Skeletal muscle tissue (tissue), 4 donors: Measurements from ENCODE around the gene HLA-DOA. TPM values are rescaled to one million over a fixed set of nuclear protein-coding genes. Genes with fewer than 3 reads are reported as not detected.

Source experiments
- H3K27ac ChIP-seq: one replicate; pipeline ENCODE4 v1.7.0; 2013; ENCODE audit warnings: mild to moderate bottlenecking, low read depth, low read length, inconsistent platforms
- H3K27me3 ChIP-seq, 3 donors: one replicate each; pipeline ENCODE4 v1.7.0; 2013; ENCODE audit warnings: low read length in 3 of 3; ENCODE audit not compliant: control insufficient read depth in 3 of 3, insufficient read depth in 3 of 3
- H3K36me3 ChIP-seq, 3 donors: one replicate each; pipeline ENCODE4 v1.7.0; 2013; ENCODE audit warnings: low read length in 3 of 3; ENCODE audit not compliant: control insufficient read depth in 3 of 3, insufficient read depth in 3 of 3
- H3K4me1 ChIP-seq, 3 donors: one replicate each; pipeline ENCODE4 v1.7.0; 2013; ENCODE audit warnings: low read length in 3 of 3, mild to moderate bottlenecking in 3 of 3; ENCODE audit not compliant: control insufficient read depth in 3 of 3, insufficient read depth in 3 of 3
- H3K4me3 ChIP-seq, 3 donors: one replicate each; pipeline ENCODE4 v1.7.0; 2013; ENCODE audit warnings: low read length in 3 of 3
- H3K9ac ChIP-seq, 3 donors: one replicate each; pipeline ENCODE4 v1.7.0; 2013; ENCODE audit warnings: low read length in 3 of 3, mild to moderate bottlenecking in 3 of 3, moderate library complexity in 2 of 3, low read depth in 1 of 3
- H3K9me3 ChIP-seq, 3 donors: one replicate each; pipeline ENCODE4 v1.7.0; 2013; ENCODE audit warnings: low read length in 3 of 3; ENCODE audit not compliant: control insufficient read depth in 3 of 3
- total RNA-seq: library from RNA; depleted of rRNA; stranded (reverse); fragments of >200 nt; gene quantifications from one replicate; pipeline ENCODE4 v1.2.3, GENCODE V29; 2014
- donor health status: Osteomylitis.

HLA-DOA gene
- total RNA-seq, 1 donor from 2014 or later, result 1.0 TPM

DNA sequence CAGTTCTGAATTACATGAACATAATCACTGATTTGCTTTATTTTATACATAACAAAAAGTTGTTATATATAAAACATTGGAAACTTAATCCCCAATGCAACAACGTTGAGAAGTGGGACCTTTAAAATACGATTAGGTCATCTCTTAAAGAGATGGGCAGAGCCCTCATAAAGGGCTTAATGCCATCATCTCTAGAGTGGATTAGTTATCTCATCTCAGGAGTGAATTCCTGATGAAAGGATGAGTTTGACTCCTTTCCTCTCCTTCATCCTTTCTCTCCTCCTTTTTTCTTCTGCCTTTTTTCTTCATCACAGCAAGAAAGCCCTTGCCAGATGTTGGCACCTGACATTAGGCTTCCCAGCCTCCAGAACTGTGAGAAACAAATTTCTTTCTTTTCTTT is 13.9 kb downstream of the HLA-DOA start:
- Histone ChIP-seq H3K9ac (no peak overlapping the region), H3K4me3 (no peak overlapping the region), H3K27me3 (peaks cover 0 to 3% (median 0%) of the 10 kb centered on the region in 3 donors), H3K9me3 (no peaks in the 10 kb centered on the region), H3K27ac (no peak overlapping the region), H3K4me1 (no peaks in the 10 kb centered on the region), H3K36me3 (no peaks in the 10 kb centered on the region)

DNA sequence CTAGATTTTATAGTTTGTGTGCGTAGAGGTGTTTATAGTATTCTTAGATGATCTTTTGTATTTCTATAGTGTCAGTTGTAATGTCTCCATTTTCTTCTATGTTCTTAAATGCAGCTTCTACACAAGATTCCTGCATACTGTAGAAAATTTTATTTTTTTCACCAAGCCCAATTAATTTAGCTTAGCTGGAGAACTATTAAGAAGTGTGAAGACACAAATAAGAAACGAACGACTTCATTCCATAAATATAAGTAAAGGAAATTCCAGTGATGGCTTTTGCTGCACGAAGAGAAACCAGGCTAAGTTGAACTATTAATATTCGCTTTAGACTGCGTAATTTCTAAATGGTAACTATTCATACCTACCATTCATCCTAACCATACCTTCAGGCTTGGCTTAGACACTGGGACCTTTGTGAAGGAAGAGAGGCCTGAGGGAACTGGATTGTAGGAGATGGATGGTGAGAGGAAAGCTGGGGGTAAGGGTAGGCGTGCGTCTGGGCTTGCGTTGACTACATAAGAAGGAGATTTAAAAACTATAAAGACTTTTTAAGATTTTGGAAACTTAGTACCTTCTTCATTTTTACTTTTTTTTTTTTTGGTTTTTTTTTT is 15.9 kb downstream of the HLA-DOA start:
- Histone ChIP-seq H3K9ac (no peak overlapping the region), H3K4me1 (no peaks in the 10 kb centered on the region), H3K27me3 (peaks cover 0 to 3% (median 0%) of the 10 kb centered on the region in 3 donors), H3K36me3 (no peaks in the 10 kb centered on the region), H3K9me3 (no peaks in the 10 kb centered on the region), H3K4me3 (no peak overlapping the region), H3K27ac (no peak overlapping the region)

DNA sequence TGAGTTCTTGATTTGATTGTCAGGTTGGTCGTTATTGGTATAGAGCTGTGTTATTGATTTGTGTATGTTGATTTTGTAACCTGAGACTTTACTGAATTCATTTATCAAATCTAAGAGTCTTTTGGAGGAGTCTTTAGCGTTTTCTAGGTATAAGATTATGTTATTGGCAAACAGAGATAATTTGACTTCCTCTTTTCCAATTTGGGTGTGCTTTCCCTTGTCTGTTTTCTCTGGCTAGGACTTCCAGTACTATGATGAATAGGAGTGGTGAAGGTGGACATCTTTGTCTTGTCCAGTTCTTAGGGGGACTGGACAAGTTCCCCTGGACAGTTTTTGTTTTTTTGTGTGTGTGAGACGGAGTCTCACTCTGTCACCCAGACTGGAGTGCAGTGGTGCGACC is 17.4 kb downstream of the HLA-DOA start:
- no peaks in the 10 kb centered on the region for H3K9me3 ChIP-seq

DNA sequence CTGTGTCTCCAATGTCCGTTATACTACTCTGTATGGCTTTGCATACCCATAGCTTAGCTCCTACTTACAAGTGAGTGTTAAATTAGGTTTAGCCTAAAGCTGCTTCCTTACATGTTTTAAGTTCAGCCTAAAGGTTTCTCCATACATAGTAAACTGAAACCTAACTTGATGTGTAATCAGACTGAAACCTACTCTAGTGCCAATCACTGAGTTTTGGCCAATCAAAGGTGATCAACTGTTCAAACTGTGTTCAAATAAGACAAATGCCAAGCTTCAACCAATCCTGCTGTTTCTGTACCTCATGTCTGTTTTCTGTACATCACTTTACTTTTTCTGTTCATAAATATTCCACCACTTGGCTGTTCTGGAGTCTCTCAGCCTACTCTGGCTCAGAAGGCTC is 20.0 kb downstream of the HLA-DOA start:
- no peaks in the 10 kb centered on the region for H3K36me3 ChIP-seq
- peaks cover 0 to 4% (median 3%) of the 10 kb centered on the region in 3 donors for H3K4me1 ChIP-seq
- no peak overlapping the region for H3K4me3 ChIP-seq
- no peak overlapping the region for H3K27ac ChIP-seq
- no peak overlapping the region for H3K9ac ChIP-seq
- H3K27me3 ChIP-seq, result peaks cover 0 to 3% (median 0%) of the 10 kb centered on the region in 3 donors
- no peaks in the 10 kb centered on the region for H3K9me3 ChIP-seq

More for the DNA sequence above, 17.4 kb downstream of the HLA-DOA start:
- Histone ChIP-seq H3K27me3 (peaks cover 0 to 3% (median 0%) of the 10 kb centered on the region in 3 donors), H3K36me3 (no peaks in the 10 kb centered on the region), H3K9ac (no peak overlapping the region), H3K4me1 (no peaks in the 10 kb centered on the region), H3K4me3 (no peak overlapping the region), H3K27ac (no peak overlapping the region)

DNA sequence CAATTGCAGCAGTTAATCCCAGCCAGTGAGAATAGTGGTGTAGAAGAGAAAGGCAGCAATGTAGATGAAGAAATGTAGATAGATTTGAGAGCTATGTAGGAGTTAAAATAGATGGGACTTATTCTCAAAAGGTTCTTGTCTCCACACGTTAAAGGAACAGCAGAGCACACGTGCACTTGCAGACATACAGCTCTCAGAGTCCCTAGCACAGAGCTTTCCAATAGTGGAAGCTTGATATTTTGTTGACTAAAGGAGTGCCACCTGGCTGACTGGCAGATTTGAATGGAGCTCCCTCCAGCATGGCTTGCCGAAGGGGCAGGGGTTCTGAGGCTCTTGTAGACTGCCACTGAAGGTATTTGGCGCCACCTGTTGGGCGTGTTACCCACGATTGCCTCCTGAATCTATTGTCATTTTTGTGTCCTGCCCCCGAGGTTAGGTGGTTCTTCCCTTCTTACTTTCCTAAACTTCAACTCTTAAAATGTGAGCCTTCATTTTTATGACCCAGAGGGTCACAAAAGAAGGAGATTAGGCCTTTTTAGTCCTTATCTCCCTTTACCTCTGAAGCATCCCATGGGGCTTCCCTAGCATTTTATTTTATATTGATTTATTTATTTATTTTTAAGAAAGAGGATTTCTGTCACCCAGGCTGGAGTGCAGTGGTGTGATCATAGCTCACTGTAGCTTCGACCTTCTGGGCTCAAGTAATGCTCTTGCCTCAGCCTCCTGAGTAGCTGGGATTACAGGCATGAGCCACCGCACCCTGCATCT is 24.6 kb downstream of the HLA-DOA start:
- Histone ChIP-seq H3K9me3 (no peaks in the 10 kb centered on the region), H3K36me3 (peaks cover 13 to 19% (median 17%) of the 10 kb centered on the region in 3 donors), H3K4me3 (no peak overlapping the region), H3K27ac (no peak overlapping the region), H3K27me3 (no peaks in the 10 kb centered on the region), H3K9ac (peak overlapping the region in 1 of 3 donors; percentile 13), H3K4me1 (peaks cover 4 to 18% (median 7%) of the 10 kb centered on the region in 3 donors)

GRCh38 chr6:32983964-32984621 is 25.3 kb downstream of the HLA-DOA start:
- Histone ChIP-seq H3K27ac (no peak overlapping the region), H3K36me3 (peaks cover 20 to 26% (median 24%) of the 10 kb centered on the region in 3 donors), H3K4me3 (no peak overlapping the region), H3K27me3 (no peaks in the 10 kb centered on the region), H3K9me3 (no peaks in the 10 kb centered on the region), H3K9ac (peak overlapping the region in 1 of 3 donors; percentile 13), H3K4me1 (peaks cover 4 to 21% (median 7%) of the 10 kb centered on the region in 3 donors)

DNA sequence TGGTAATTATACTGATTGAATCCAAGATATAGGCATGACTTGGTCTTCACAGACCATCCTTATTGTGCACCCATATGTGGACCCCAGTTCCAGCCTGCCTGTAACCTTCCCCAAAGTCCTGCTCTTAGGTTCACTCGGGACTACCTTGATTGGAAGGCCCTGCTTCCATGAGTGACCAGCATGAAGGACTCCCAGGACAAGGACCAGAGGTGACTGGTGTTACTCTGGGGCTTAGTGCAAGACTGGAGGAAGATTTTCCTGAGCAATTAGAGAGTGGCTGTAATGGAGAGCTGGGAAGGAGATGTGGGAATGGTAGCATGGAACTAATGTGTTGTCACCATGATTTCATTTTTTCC is 25.9 kb downstream of the HLA-DOA start:
- Histone ChIP-seq H3K27ac (no peak overlapping the region), H3K4me1 (peaks cover 6 to 23% (median 7%) of the 10 kb centered on the region in 3 donors), H3K9me3 (no peaks in the 10 kb centered on the region), H3K4me3 (no peak overlapping the region), H3K9ac (no peak overlapping the region), H3K27me3 (no peaks in the 10 kb centered on the region), H3K36me3 (peaks cover 27 to 30% (median 29%) of the 10 kb centered on the region in 3 donors)

- Histone ChIP-seq H3K4me3 (no peak overlapping the region), H3K9ac (no peak overlapping the region), H3K27me3 (no peaks in the 10 kb centered on the region), H3K4me1 (peaks cover 7 to 27% (median 7%) of the 10 kb centered on the region in 3 donors), H3K27ac (peak overlapping the region; percentile 21), H3K9me3 (no peaks in the 10 kb centered on the region), H3K36me3 (peaks cover 32 to 36% (median 35%) of the 10 kb centered on the region in 3 donors)
Measured at GRCh38 chr6:32982702-32983492, 26.5 kb downstream of the HLA-DOA start.

- Histone ChIP-seq H3K9ac (no peak overlapping the region), H3K4me1 (peaks cover 7 to 33% (median 10%) of the 10 kb centered on the region in 3 donors), H3K36me3 (peaks cover 39 to 43% (median 42%) of the 10 kb centered on the region in 3 donors), H3K27ac (peak overlapping the region; percentile 21), H3K9me3 (no peaks in the 10 kb centered on the region), H3K27me3 (no peaks in the 10 kb centered on the region), H3K4me3 (no peak overlapping the region)
Measured at GRCh38 chr6:32982084-32982701, 27.2 kb downstream of the HLA-DOA start.
